ENCODE measurements around the gene NRM.
A peak's percentile ranks its signal among the peaks of the same experiment; 100 is the strongest.

Gene NRM

GRCh38 chr6:30721198-30722024, 30.6 kb upstream of the NRM start (continued):
- TF ChIP-seq RBAK (tag by site-specific recombination; IDR thresholded peaks at IDR 0.05) (no peak), ZNF394 (tag by site-specific recombination; IDR thresholded peaks at IDR 0.05; ENCODE audit: borderline replicate concordance) (no peak), ZNF473 (tag by site-specific recombination; IDR thresholded peaks at IDR 0.05) (no peak), PRDM4 (tag by site-specific recombination; IDR thresholded peaks at IDR 0.05) (no peak), ZNF26 (tag by site-specific recombination; IDR thresholded peaks at IDR 0.05) (no peak), ZNF132 (tag by site-specific recombination; IDR thresholded peaks at IDR 0.05; ENCODE audit: borderline replicate concordance) (no peak), HOXD13 (CRISPR knock-in tag; IDR thresholded peaks at IDR 0.05; ENCODE audit: borderline replicate concordance) (no peak), SALL2 (tag by site-specific recombination; IDR thresholded peaks at IDR 0.05; ENCODE audit: borderline replicate concordance) (no peak), GFI1B (tag by site-specific recombination; IDR thresholded peaks at IDR 0.05) (no peak), ZNF776 (tag by site-specific recombination; IDR thresholded peaks at IDR 0.05; ENCODE audit: borderline replicate concordance) (no peak), ZNF548 (tag by site-specific recombination; IDR thresholded peaks at IDR 0.05) (no peak), ZNF571 (tag by site-specific recombination; IDR thresholded peaks at IDR 0.05) (no peak), ZNF529 (tag by site-specific recombination; IDR thresholded peaks at IDR 0.05; ENCODE audit: insufficient replicate concordance) (no peak), KLF1 (tag by site-specific recombination; IDR thresholded peaks at IDR 0.05) (peak; percentile 76), ZNF521 (tag by site-specific recombination; IDR thresholded peaks at IDR 0.05) (no peak), KLF9 (tag by site-specific recombination; IDR thresholded peaks at IDR 0.05; ENCODE audit: low read depth) (peak; percentile 92), ZNF48 (tag by site-specific recombination; IDR thresholded peaks at IDR 0.05) (no peak), ZNF10 (tag by site-specific recombination; IDR thresholded peaks at IDR 0.05) (no peak), ZNF133 (tag by site-specific recombination; IDR thresholded peaks at IDR 0.05) (no peak), ZNF140 (tag by site-specific recombination; IDR thresholded peaks at IDR 0.05) (no peak), ZNF660 (tag by site-specific recombination; IDR thresholded peaks at IDR 0.05) (no peak; the same call in 1 of the 2 replicates), ZNF624 (tag by site-specific recombination; IDR thresholded peaks at IDR 0.05) (no peak), ZBTB7A (tag by site-specific recombination; IDR thresholded peaks at IDR 0.05; ENCODE audit: low read depth) (peak; percentile 93), ZBTB20 (tag by site-specific recombination; IDR thresholded peaks at IDR 0.05) (no peak), ZNF121 (tag by site-specific recombination; IDR thresholded peaks at IDR 0.05) (no peak)
- TF ChIP-seq, protein P1, sequence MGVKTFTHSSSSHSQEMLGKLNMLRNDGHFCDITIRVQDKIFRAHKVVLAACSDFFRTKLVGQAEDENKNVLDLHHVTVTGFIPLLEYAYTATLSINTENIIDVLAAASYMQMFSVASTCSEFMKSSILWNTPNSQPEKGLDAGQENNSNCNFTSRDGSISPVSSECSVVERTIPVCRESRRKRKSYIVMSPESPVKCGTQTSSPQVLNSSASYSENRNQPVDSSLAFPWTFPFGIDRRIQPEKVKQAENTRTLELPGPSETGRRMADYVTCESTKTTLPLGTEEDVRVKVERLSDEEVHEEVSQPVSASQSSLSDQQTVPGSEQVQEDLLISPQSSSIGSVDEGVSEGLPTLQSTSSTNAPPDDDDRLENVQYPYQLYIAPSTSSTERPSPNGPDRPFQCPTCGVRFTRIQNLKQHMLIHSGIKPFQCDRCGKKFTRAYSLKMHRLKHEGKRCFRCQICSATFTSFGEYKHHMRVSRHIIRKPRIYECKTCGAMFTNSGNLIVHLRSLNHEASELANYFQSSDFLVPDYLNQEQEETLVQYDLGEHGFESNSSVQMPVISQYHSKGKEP (tag by site-specific recombination; IDR thresholded peaks at IDR 0.05) = no peak
- TF ChIP-seq, protein P2, sequence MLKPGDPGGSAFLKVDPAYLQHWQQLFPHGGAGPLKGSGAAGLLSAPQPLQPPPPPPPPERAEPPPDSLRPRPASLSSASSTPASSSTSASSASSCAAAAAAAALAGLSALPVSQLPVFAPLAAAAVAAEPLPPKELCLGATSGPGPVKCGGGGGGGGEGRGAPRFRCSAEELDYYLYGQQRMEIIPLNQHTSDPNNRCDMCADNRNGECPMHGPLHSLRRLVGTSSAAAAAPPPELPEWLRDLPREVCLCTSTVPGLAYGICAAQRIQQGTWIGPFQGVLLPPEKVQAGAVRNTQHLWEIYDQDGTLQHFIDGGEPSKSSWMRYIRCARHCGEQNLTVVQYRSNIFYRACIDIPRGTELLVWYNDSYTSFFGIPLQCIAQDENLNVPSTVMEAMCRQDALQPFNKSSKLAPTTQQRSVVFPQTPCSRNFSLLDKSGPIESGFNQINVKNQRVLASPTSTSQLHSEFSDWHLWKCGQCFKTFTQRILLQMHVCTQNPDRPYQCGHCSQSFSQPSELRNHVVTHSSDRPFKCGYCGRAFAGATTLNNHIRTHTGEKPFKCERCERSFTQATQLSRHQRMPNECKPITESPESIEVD (tag by site-specific recombination; IDR thresholded peaks at IDR 0.05) = peak; percentile 86; the same call in 1 of the 2 replicates
- TF ChIP-seq, protein P3, sequence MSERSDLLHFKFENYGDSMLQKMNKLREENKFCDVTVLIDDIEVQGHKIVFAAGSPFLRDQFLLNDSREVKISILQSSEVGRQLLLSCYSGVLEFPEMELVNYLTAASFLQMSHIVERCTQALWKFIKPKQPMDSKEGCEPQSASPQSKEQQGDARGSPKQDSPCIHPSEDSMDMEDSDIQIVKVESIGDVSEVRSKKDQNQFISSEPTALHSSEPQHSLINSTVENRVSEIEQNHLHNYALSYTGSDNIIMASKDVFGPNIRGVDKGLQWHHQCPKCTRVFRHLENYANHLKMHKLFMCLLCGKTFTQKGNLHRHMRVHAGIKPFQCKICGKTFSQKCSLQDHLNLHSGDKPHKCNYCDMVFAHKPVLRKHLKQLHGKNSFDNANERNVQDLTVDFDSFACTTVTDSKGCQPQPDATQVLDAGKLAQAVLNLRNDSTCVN (tag by site-specific recombination; optimal IDR thresholded peaks at IDR 0.05) = peak; percentile 84
- TF ChIP-seq, protein P4, sequence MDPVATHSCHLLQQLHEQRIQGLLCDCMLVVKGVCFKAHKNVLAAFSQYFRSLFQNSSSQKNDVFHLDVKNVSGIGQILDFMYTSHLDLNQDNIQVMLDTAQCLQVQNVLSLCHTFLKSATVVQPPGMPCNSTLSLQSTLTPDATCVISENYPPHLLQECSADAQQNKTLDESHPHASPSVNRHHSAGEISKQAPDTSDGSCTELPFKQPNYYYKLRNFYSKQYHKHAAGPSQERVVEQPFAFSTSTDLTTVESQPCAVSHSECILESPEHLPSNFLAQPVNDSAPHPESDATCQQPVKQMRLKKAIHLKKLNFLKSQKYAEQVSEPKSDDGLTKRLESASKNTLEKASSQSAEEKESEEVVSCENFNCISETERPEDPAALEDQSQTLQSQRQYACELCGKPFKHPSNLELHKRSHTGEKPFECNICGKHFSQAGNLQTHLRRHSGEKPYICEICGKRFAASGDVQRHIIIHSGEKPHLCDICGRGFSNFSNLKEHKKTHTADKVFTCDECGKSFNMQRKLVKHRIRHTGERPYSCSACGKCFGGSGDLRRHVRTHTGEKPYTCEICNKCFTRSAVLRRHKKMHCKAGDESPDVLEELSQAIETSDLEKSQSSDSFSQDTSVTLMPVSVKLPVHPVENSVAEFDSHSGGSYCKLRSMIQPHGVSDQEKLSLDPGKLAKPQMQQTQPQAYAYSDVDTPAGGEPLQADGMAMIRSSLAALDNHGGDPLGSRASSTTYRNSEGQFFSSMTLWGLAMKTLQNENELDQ (tag by site-specific recombination; IDR thresholded peaks at IDR 0.05; ENCODE audit: low read depth) = no peak
